LHCN-M2 (cell line): ENCODE data around the gene RNF166. TPM values are rescaled to one million over a fixed set of nuclear protein-coding genes. Genes with fewer than 3 reads are reported as not detected.

ENCODE experiments used
- DNase-seq: peaks from one replicate; pipeline ENCODE4 v3.0.0-alpha.2; 2012; ENCODE audit warnings: low read depth
- total RNA-seq: library from RNA; depleted of rRNA; stranded (reverse); fragments of >200 nt; gene quantifications from 2 replicates; pipeline ENCODE4 v1.2.3, GENCODE V29; 2014

The RNF166 gene
- total RNA-seq, 1 experiment from 2014 or later = 21.9 TPM

DNA sequence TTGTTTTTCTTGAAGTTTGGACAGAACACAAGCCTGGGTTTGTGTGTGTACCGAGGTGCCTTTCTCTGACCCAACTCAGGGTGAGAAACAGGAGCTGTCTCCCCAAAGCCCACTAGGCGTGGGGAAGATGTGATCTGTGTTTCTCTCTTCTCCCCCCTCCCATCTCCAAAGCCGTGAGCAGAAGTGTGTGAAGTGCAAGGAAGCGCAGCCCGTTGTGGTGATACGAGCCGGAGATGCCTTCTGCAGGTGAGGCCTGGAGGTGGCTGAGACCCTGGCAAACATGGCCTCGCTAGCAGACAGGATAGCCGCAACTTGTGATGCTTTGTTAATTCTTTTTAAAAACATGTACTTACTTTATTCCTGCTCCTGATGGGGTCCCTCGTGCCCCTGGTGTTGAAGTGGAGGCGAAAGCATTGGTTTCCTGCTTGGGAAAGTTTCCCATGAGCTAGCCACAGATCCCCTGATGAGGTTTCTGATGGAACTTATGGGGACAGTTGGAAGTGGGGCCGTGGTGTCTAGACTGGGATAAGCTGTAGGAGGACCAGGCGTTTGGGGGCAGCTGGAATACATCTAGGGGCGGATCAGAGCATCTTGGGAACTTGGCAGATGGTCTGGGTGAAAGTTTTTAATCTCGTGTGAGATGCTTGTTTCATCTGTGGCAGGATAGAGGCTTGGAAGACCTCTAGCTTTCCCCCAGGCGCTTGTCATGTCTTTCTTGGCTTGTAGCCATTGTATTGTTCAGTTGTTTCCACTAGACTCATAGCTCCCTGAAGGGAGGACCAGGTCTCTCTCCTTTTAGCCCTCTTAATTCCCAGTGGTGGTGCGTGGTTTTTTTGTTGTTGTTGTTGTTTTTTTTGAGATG is 988 bp upstream of the RNF166 start:
- DNase-seq = no peak

DNA sequence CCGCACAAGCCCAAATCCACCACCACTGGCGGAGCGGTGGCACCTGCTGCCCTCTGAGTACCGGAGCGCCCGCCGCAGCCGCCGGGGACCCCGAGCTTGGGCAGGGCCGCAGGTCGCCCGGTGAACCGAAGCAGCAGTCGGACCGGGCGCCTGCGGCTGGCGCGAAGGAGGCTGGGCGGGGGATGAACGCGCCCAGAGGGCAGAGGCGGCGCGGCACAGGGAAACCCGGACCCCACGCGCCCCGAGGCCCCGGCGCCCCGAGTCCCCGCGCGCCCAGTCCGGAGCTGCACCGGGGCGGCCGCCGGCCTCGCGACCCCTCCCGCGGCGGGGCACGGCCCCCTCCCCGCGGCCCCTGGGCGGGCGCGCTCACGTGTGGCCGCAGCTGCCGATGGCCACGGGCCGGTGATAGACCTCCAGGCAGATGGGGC is 393 bp downstream of the RNF166 start:
- DNase-seq = no peak

DNA sequence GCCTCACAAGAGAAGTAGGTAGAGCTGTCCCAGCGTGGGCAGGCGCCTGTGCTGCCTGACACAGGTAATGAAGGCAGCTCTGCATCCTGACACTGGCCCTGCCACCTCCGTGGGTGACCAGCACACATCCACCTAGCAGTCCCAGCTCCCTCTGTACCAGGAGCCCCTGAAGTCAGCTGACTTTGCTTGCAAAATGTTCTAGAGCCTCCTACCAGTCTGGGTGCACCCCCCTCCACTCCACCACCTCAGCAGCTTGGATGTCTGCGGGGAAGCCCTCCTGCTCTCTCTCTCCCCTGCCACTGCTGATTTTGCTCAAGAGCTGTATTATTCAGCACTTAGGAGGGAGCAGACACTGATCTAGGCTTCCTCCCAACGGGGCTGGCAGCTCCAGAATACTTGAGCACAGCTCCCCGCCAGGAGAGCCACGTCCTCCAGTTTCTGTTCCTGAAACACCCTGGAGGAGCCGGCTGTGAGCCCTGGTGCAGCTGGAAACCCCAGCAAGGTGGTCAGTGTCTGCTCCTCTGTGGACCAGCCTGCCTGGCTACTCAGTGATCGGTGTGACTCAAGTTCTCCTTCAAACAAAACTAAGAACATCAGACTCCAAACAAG is 1.0 kb downstream of the RNF166 start:
- DNase-seq = no peak

DNA sequence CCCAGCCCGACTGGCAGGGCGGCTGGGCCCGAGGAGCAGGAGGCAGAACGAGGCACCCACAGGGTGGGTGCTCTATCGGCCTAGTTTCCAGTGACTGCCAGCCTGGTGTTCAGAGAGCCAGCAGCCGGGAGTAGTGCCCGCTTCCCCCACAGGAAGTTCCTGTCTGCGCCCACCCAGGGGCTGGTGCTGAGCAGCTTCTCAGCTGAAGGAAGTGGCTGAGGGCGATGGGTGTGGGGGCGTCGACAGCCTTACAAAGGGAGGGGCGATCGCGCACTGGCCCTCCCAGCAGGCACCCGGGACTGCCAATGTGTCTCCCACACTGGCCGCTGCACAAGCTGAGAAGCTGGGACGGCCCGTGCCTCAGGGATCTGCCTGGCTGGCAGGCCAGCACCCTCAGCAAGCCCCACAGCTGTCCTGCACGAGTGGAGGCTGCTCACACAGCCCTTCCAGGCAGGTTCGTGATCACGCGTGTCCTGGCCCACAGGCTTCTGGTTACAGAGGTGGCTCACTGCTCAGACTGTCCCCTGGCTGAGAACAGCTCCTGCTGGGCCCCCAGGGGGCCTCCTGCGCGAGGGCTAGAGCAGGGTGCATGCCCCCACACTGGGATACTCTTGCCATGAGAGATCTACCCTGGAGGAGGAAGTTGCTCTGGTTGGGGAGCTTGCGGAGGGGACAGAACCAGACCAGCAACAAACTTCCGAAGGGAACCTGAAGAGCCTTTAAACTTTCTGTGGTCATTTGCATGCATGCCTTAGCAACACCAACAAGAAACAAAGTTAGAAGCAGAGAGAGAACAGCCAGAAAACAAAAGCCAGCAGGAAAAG is 2.5 kb downstream of the RNF166 start:
- DNase-seq = no peak

DNA sequence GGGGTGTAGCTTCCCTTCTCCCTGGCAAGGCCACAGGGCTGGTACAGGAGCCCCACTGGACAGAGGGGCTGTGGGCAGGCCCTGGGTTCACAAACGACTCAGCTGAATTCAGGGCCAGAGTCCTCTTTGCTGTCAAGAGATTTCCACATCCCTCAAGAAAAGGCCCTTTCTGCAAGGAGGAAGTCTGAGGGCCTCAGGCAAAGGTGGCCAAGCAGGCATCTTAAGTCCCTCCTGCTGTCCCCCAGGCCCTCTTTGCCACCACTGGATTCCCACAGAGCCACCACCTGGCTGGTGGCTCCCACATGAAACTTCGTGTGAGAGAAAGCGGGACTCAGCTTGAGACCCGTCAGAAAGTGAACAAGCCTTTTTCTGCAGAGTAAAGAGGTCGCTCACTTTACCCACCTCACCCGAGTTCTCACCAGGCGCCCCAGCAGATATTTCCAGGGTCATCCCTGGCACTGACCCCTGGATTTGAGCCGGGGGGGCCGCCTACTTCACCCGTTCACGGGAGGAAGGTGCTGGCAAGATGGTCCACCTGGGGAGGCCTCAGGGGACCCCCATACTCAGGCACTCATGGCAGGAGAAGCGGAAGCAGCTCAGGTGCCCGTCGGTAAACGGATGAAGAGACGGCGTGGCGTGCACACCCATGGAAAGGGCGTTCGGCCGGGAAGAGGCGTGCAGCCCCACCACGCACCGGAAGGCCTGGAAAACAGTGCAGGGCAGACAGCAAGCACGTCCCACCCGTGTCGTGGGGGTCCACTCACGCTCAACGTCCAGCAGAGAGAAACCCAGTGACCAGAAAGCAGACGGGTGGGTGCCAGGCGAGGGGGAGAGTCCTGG is 3.6 kb downstream of the RNF166 start:
- DNase-seq = no peak

DNA sequence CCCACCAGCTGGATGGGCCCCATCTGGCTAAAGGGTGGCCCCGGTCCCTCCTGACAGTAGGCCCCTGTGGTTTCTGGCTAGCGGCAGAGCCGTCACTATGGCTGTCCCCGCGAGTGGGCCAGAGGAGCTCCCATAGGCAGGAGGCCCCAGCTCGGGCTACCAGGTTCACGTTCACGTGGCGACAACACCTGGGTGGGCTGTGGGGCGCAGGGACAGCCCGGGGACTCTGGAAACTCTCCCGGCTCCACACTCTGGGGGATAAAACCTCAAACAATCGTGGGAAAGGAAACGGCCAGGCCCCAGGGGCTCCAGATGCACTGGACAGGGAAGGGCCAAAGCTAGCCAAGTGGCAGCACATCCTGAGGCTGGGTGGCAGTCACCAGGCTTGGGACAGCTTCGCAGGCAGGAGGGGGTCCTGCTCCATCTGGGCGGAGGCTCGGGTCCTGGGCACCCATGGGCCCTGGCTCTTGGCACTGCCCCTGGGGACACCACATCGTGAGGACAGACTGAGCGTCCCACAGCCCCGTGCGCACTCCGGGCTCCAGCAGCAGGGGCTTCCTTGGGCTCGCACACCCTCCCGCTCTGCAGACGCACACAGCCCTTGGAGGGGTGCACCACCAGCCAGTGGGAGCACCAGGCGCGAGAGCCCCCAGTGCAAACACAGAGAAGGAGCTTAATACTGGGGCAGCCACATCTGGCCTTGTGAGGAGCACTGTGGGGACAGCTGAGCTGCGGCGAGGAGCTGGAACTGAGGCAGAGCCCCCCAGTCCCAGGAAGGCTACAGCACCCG is 4.4 kb downstream of the RNF166 start:
- no peak for DNase-seq

DNA sequence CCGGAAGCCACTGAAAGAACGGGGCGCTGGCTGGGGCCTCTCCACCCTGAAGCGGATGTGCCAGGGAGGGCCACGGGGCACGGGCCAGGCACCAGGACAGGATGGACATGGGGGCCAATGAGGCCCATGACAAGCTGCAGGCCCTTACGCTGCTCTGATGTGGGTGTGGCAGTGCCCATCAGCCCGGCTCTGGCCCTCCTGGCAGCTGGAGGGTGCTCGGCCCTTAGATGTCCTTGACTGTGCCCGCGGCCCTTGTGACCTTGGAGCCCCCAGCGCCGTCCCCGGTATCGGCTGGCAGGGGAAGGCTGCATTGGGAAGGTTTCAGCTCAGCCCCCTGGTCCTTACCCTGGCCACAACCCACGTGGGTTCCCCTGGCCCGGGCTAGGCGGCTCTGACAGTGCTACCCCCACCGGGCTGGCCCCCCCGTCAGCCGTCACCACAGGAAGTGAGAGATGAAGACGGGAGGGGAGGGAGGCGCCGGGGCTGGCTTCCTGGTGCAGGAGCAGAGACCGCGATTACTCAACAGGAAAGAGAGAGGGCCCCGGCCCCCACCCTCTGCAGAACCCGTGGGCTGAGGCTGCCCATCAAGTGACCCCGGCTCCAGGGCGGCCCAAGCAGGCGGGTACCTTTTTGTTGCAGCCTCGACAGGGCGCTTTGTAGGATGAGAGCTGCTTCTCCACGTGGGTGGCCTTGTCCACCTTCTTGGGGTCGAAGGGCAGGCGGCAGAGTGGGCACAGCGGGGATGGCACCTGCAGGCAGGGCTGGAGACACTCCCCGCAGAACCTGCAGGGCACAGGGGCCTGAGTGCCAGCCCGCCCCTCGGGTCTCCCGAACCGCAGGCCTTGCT is 5.3 kb downstream of the RNF166 start:
- peak; percentile 34 for DNase-seq

DNA sequence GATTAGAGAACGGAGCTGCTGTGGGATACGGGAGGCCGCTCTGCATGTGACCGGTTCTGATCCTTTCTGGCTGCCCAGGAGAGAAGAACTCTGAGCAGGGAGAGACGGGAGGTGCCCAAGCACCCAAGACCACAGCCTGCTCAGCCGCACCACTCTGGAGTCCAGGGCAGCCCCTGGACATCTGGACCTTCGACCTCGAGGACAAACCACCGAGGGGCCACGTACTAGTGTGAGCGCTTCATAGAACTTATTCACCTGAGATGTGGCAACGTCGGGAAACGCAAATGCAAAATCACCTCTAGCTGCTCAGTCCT is 5.9 kb downstream of the RNF166 start:
- DNase-seq = no peak

DNA sequence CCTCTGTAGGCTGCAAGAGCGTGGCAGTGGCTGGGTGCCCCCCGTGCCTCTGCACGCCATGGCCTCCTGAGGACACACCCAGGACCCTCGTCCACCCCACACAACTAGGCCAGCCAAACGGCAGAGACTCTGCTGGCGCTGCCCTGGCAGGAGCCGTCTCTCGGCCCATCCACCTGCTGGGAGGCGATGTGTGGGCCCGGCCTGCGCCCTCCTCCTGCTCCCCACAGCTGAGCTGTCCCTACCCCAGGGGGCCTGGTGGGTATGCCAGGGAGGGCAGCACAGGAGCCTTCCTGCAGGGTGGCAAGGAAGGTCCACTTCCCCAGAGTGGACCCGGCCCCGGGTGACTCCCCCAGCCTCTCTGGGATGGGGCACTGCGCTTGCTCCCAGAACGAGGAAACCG is 7.0 kb downstream of the RNF166 start:
- DNase-seq = no peak

DNA sequence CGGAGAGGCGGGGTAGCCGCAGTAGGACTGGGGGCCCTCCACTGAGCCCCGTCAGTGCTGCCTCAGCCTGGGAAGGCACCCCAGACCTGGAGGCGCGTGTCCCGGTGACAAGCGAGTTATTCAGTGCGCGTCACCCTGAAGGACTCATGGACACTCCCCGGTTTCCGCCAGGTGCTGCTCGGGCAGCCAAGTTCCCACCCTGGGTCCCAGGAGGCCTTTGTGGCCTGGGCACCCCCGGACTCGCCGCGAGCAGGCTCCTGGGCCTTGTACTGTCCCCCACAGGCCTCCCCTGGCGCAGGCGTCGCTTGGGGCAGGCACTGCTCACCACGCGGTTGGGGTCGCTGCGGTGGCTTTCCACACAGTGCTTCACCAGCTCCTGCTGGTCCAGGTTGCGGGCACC is 7.6 kb downstream of the RNF166 start:
- no peak for DNase-seq

DNA sequence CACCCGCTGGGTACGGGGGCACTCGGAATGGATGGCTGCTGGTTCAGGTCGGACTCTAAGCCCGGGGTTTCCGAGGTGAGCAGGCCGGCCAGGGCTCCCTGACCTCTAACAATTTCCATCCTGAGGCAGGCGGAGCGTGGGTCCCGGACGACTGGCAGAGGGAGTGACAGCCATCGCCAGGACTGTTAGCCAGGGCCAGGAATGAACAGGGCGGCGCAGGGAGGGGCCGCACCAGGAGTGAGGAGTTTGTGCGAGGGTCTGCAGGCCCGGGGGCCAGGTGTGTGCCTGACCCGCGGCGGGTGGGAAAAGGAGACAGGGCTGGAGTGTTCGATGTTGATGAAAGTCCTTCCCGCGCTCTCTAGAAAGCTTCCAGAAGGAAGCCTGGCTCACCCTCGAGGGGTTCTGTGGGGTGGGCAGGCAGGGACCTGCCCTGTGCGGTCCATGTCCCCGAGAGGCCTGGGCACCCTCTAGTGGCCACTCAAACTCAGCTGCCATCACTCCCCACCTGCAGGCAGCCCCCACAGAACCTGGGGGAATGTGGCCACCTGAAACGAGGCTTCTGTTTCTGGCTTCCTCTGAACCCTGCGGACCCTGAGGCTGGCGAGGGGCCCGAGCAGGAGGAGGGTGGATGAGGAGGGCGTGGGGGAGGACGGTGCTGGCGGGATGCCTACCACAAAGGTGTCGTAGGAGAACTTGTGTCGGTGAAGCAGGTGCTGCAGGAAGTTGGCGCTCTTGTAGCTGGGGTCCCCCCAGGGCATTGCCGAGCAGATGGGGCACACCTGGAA is 8.2 kb downstream of the RNF166 start:
- DNase-seq = no peak

DNA sequence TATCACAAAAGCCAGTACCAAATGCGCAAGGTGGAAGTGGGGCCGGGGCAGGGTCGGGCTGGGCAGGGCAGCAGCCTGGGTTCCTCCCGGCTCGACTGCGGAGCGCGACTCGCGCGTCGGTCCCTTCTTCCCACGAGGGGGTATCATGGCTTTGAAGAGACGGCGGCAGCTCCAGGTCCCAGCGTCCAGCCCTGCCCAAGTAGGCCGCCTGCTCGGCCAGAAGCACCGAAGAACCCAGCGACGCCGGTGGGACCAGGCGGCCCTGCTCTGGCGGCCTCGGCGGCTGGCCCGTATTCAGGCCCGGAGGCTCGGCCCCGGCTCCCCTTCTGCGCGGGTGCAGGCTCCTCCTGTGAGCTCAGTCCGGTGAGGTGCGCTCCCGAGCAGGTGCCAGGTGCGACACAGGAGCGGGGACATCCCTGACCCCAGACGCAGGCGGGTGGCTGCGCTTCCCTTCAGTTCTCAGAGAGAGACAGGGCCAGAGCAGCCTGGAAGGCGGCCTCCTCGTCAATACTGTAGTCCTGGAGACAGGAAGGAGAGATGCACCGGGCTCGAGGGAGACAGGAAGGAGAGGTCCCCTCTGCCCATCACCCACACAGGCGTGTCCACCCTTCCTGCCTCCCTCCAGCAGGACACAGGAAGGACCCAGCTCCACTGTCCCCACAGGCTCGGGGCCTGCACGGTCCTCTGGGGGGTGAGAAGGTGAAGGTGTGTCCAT is 8.9 kb downstream of the RNF166 start:
- no peak for DNase-seq

DNA sequence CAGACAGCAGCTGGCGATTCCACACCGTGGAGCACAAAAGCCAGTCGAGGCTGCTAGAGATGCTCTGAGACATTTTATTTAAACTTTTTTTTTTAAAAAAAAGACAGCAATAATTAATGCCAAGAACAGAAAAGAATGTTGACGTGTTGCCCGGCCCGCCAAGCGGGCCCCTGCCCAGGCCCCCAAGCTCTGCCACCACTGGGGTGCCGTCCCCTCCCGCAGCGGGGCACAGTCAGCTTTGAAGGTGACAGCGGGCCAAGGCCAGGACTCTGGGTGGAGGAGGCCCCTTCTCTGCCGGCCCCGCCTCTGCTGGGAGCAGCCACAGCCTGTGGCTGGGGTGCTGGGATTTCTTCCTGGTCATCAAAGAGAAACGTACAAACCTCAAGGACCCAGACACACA is 9.8 kb downstream of the RNF166 start:
- no peak for DNase-seq

DNA sequence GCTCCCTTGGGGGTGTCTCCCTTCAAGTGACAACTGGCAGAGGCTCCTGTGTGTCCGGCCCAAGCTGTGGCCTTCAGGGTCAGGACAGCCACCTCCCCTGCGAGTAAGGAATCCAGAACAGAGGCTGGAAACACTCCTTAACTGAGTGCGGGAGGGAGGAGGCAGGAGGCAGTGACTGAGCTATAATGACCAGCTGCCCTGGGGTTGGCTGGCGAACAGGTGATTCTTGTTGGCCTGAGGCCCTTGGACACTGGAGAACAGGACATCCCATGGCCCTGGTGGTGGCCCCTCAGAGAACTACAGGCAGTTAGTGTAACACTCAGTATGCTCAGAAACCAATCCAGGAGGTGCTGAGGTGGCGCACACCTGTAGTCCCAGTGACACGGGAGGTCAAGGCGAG is 10.5 kb downstream of the RNF166 start:
- no peak for DNase-seq

DNA sequence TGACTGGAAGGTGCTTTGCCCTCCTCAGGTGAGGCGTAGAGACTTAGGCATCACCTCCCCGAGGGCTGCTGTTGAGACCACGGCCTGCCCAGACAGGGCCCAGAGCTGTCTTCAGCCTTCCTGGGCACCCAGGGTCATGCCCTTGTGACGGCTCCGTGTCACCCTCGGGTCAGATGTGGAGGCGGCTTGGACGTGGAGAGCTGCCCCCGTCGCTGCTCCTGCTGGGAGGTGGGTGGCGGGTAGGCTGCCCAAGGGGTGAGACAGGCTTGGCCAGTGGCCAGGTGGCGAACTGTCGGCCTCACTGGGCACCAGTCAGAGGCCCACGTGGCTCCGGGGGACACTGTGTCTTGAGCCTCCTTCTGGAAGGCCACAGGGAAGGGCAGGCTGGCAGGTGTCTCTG is 11.0 kb downstream of the RNF166 start:
- DNase-seq = no peak

DNA sequence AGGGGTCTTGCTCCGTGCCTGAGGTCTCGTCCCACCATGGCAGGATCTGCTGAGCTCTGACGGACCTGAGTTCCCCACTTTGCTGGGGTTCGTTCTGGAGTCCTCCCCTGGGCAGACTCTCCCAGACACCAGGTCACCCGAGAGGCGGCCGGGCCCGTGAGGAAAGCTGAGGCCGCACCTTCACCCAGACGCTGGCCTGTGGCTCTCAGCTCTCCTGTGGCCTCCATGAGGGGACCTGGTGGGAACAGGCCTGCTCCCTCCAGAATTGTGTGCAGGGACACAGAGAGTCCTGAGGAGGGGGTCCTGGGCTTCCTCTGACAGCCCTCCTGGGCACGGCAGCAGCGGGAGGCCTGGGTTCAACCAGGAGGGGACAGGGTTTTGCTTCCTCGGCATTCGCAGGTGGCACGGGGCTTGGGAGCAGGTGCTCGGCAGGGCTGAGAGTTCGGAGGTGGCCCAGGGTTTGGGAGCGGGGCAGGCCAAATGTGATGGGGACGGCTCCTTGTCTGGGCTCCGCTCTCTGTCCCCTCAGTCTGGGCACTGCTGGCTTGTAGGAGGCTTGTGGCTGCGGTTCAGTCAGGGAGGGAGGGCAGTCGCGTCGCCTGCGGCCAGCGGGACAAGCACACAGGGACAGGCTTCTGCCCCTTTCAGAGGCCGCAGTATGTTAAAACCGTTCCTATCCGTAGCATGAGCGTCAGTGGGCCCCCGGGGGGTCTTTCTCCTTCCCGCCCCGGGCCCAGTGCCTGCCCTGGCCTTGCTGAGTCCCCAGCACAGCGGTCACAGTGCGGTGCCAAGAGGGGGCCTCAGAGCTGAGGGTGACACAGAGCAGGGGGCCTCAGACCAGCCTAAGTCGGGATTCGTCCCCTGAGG is 11.8 kb downstream of the RNF166 start:
- DNase-seq = no peak

DNA sequence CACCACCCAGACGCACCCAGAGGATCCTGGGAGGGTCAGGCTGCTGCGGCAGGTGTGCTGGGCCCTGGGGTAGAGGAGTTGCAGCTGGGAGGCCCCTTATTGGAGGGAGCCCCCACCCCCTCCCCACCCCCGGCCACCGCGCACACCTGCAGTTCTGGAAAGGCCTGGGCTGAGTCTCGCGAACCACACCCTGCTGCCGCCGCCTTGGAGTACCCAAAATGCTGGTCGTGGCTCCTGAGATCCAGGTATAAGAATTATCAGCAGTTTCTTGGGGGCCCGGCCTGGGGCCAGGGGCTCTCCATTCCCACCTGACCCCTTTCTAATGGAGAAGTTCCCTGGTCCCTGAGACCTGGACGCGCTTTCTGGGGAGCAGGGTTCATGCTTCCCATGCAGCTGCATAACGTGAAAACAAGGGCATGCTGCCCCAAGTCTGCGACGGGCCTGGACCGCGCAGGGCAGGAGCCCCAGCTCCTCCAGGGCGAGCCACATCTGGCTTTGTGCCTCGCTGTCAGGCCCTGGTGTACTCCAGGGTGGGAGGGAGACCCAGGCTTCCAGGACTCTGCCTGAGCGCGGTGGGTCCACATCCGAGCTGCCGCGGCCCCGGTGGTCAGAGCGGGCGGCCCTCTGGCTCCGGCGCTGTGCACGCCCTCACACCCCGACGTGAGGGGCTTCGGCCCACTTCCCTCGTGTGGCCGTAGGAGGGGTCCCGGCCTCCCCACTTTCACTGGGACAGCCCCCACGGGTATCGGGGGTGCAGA is 12.6 kb downstream of the RNF166 start:
- no peak for DNase-seq
